ENCODE data around the gene TFPI2. TPM values are rescaled to one million over a fixed set of nuclear protein-coding genes. Genes with fewer than 3 reads are reported as not detected.

The TFPI2 gene
- total and polyA plus RNA-seq, 4 donors, result 1.4 to 9.1 (median 3.6) TPM

- Histone ChIP-seq H3K4me1 (ENCODE audit: control insufficient read depth in 4 of 4, insufficient read depth in 4 of 4, low read length in 3 of 4) (peaks cover 0 to 9% (median 6%) of the 10 kb centered on the region in 4 donors), H3K27me3 (ENCODE audit: control insufficient read depth in 4 of 4, insufficient read depth in 4 of 4, low read length in 3 of 4) (peaks cover 0 to 4% (median 2%) of the 10 kb centered on the region in 4 donors), H3K4me3 (ENCODE audit: low read depth in 1 of 3, low read length in 3 of 3) (no peak overlapping the region), H3K9ac (ENCODE audit: low read depth in 1 of 2, low read length in 2 of 2) (no peak overlapping the region), H3K36me3 (ENCODE audit: control insufficient read depth in 4 of 4, insufficient read depth in 3 of 4, low read depth in 1 of 4, low read length in 3 of 4) (no peaks in the 10 kb centered on the region), H3K27ac (ENCODE audit: low read depth in 1 of 2, low read length in 2 of 2) (no peak overlapping the region), H3K9me3 (ENCODE audit: control insufficient read depth in 4 of 4, low read length in 3 of 4) (no peaks in the 10 kb centered on the region)
- no peak for DNase-seq (ENCODE audit: low spot score)
- 80% methylated on average over 3 of the region's 3 CpGs for WGBS
- TF ChIP-seq YY1 (IDR thresholded peaks at IDR 0.05), result no peak
- no peak for TF ChIP-seq EGR1 (IDR thresholded peaks at IDR 0.05; ENCODE audit: low read depth in 2 of 2)
- no peak for TF ChIP-seq RAD21 (IDR thresholded peaks at IDR 0.05)
- TF ChIP-seq JUND (IDR thresholded peaks at IDR 0.05), result no peak
- TF ChIP-seq GABPA (IDR thresholded peaks at IDR 0.05 in 1 of 2, conservative IDR thresholded peaks at IDR 0.05 in 1 of 2), result no peak
- no peak for TF ChIP-seq FOXA1 (IDR thresholded peaks at IDR 0.05)
- TF ChIP-seq HNF4A (conservative IDR thresholded peaks at IDR 0.05), result no peak
- TF ChIP-seq, protein P1, sequence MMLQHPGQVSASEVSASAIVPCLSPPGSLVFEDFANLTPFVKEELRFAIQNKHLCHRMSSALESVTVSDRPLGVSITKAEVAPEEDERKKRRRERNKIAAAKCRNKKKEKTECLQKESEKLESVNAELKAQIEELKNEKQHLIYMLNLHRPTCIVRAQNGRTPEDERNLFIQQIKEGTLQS (IDR thresholded peaks at IDR 0.05), result no peak
- TF ChIP-seq RXRA (IDR thresholded peaks at IDR 0.05), result no peak
- no peak for TF ChIP-seq FOXA2 (IDR thresholded peaks at IDR 0.05)
- TF ChIP-seq, protein P2, sequence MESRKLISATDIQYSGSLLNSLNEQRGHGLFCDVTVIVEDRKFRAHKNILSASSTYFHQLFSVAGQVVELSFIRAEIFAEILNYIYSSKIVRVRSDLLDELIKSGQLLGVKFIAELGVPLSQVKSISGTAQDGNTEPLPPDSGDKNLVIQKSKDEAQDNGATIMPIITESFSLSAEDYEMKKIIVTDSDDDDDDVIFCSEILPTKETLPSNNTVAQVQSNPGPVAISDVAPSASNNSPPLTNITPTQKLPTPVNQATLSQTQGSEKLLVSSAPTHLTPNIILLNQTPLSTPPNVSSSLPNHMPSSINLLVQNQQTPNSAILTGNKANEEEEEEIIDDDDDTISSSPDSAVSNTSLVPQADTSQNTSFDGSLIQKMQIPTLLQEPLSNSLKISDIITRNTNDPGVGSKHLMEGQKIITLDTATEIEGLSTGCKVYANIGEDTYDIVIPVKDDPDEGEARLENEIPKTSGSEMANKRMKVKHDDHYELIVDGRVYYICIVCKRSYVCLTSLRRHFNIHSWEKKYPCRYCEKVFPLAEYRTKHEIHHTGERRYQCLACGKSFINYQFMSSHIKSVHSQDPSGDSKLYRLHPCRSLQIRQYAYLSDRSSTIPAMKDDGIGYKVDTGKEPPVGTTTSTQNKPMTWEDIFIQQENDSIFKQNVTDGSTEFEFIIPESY (IDR thresholded peaks at IDR 0.05), result no peak
- TF ChIP-seq TAF1 (conservative IDR thresholded peaks at IDR 0.05), result no peak
- TF ChIP-seq HNF4G (IDR thresholded peaks at IDR 0.05), result no peak
- TF ChIP-seq SP1 (IDR thresholded peaks at IDR 0.05), result no peak
- TF ChIP-seq, protein P3, sequence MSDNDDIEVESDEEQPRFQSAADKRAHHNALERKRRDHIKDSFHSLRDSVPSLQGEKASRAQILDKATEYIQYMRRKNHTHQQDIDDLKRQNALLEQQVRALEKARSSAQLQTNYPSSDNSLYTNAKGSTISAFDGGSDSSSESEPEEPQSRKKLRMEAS (IDR thresholded peaks at IDR 0.05), result no peak
- no peak for TF ChIP-seq NR2F2 (IDR thresholded peaks at IDR 0.05)
- TF ChIP-seq CTCF (IDR thresholded peaks at IDR 0.05; ENCODE audit: low read depth, low read length, missing input control), result no peak
- TF ChIP-seq REST (IDR thresholded peaks at IDR 0.05), result no peak
Measured at GRCh38 chr7:93889261-93889660, 1.3 kb downstream of the TFPI2 start.

Data from liver (tissue), 9 donors.